ENCODE measurements around the gene CLPSL1.
"Not testable (repeated sequence)": the region's sequence is repeated elsewhere in the genome, so short reads cannot be mapped to it uniquely, and the experiment has no call there.

CLPSL1 gene, protein sequence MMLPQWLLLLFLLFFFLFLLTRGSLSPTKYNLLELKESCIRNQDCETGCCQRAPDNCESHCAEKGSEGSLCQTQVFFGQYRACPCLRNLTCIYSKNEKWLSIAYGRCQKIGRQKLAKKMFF

GRCh38 chr6:35780719-35781118 lies at the start of gene CLPSL1:
Gene CLPSL1 (plus strand): TSS chr6:35781019. CDS start chr6:35781111, 92 bp downstream.
- no peak for DNase-seq

DNA sequence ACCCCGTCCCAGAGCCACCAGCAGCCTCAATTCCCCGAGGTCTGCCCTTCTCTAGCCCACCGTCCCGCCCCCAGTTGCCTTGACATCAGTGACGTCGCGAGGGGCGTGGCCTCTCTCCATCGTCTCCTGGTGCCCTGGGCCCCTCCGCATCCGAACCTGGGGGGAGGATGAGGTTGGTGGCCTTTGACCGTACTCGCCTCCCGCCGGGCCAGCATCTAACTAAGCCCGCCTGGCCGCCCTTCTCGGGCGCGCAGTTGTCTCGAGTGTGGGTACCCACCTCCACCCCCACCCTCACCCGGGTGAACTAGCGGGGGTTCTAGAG lies 49.4 kb upstream of the CLPSL1 start:
- peak; percentile 93 for DNase-seq

DNA sequence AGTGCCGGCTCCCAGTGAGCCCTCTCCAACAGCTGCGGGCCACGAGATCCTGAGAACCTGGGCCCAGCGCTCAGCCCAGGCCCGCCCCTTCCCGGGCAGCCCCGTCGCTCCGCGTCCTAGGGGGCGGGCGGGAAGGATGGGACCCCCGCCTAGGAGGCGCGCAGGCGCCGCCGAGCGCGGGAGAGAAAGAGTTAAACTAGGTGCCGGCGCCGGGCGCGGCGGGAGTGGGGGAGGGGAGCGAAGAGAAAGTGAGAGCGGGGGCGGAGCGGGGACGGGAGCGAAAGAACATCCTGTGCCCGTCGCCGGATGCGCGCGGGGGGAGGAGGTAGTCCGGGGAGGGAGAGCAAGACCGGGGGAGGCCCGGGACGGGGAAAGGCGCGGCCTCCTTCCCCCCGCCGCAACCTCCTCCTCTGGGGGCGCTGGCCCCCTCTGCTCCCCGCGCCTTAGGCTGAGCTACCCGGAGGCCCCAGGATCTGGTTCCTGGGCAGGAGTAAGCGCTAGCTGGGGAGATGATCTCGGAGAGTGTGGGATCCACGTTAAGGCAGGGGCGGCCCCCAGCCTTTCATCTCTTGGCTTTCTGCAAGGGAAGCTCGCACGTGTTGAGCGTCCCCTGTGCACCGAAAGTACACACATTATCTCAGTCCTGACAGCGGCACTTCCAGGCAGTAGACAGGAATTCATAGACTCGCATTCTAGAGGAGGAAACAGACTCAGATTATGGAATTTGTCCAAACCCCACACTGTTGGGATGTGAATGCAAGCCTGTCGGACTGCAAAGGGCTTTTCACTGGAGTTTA lies 48.9 kb upstream of the CLPSL1 start:
- DNase-seq = peak; percentile 91 to 93

DNA sequence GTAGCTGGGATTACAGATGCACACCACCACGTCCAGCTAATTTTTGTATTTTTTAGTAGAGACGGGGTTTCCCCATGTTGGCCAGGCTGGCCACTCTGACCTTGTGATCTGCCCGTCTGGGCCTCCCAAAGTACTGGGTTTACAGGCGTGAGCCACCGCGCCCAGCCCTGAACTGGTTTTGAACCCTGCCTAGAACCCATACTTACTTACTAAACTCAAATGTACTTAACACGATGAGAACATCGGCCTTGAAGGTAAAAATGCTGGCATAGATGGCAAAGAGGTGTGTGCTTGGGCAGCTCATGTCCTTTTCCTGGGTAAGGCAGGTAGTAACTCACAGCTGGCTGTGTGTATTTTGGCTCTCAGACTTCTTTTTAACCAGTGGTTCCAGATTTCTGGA lies 47.2 kb upstream of the CLPSL1 start:
- DNase-seq = no peak

DNA sequence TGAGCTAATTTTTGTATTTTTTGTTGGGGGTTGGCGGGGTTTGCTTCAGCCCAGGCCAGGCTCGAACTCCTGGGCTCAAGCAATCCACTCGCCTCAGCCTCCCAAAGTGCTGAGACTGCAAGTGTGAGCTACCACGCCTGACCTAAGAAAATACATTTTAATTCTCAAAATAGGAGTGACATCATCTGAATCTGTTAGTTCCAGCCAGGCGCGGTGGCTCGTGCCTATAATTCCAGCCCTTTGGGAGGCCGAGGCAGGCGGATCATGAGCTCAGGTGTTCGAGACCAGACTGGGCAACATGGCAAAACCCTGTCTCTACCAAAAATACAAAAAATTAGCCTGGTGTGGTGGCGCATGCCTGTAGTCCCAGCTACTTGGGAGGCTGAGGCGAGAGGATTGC lies 46.5 kb upstream of the CLPSL1 start:
- DNase-seq = not testable (repeated sequence)

DNA sequence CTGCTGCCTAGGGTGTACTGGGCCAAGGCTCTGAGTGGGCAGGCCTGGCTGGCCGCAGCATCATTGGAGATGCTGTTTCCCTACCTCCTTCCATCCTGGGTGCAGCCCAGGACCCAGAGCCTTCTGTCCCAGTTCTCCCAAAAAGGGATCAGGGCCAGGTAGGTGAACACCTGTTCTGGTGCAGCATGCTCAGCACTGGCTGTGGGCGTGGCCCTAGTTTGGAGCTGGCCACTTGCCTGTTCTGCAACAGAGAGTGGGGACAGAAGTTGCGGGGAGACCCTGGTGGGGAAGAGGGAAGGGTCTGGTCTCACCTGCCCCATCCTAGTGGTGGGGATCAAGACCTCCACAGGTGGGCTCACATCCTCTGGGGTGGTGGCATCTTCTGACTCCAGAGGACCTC lies 45.4 kb upstream of the CLPSL1 start:
- no peak for DNase-seq

DNA sequence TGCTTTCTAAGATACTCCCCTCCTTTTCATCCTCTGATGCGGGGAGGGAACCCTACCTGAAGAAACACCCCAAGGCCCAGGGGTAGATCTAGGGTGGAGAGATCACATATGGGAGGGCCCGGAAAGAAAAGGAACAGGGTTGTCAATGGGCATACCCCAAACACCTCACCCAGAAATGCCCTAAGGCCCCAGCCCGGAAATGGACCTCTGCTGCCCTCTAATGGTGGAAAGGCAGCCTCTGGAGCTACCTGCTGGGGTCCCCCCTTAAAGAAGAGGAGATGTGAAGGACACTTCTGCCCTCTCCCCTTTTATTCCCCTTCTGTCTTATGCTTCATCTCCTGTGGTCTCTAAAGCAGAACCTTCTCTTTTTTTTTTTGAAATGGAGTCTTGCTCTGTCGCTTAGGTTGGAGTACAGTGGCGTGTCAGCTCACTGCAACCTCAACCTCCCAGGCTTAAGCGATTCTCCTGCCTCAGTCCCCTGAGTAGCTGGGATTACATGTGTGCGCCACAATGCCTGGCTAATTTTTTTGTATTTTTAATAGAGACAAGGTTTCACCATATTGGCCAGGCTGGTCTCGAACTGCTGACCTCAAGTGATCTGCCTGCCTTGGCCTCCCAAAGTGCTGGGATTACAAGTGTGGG lies 44.4 kb upstream of the CLPSL1 start:
- peak; percentile 85 to 88 for DNase-seq

- no peak for DNase-seq
These were observed 43.8 kb upstream of the CLPSL1 start, which contains the start of gene ARMC12 for GRCh38 chr6:35736982-35737412. Gene ARMC12 (plus strand): TSS chr6:35737032. CDS start chr6:35737109, 77 bp downstream.

DNA sequence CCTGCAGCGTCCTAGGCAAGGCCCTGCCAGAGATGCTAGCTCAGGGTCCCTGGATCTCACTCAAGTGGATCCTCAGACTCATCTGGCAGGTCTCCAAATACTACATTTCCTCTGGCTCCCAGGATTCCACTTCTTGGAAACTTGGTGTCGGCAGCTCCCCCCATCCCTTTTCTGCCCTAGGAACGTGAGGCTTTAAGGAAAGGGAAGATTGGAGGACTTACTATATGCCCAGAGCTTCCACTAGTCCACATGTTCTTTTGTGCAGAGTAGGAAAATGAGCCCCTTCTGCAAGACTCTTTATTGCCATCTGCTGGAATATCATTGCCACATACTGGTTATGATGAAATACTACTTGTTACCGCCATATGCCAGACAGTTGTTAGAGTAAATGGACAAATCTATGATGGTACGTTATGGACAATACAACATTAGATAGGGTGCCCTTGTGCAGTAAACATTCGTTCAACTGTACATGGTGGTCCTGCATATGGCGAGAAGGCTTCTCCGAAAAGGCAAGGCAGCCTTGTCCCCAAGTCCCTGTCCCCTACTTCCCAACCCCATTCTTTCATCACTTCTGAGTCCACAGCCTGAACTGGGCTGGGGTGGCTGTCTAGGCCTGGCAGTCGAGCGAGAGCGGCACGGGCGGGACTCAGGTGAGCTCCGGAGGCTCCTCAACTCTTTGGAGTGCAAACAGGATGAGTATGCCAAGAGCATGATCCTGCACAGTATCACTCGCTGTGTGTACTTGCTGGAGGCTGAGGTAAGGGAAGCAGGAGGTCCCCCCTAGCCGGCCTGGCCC lies 43.2 kb upstream of the CLPSL1 start:
- DNase-seq = peak; percentile 20 to 84

DNA sequence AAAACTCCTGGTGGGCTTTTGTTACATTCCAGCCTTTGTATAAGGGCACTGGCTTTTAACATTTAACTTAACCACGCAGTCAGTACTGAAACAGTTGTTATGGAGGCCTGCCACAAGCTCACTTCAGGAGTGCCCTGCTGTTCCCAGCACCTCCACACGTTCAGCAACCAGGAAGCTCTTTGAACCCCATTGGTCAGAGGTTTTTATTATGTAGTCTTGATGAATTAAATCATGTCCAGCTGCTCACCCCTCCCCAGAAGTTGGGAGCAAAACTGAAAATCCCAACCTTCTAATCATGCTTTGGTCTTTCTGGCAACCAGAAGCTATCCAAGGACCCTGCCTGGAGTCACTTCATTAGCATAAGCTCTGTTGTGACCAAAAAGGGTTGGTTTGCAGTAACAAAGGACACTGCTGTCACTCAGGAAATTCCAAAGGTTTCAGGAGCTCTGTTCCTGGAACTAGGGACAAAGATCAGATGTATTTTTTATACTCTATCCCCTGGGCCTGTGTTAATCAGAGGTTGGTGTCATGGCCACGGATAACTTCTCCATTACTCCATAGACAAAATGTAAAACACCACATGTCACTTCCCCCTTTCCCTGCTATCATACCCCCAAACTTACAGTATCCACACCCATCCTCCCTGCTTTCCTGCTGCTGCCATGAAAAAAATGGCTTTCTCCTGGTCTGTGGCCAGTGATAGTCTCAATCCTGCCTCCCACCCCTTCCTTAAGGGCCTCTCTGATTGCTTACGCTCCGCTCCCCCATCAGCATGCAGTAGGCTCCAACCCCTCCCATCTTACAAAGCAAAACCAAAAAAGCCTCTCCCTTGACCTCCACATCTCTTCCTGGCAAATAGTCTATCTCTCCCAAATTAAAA lies 40.9 kb upstream of the CLPSL1 start:
- DNase-seq = no peak

DNA sequence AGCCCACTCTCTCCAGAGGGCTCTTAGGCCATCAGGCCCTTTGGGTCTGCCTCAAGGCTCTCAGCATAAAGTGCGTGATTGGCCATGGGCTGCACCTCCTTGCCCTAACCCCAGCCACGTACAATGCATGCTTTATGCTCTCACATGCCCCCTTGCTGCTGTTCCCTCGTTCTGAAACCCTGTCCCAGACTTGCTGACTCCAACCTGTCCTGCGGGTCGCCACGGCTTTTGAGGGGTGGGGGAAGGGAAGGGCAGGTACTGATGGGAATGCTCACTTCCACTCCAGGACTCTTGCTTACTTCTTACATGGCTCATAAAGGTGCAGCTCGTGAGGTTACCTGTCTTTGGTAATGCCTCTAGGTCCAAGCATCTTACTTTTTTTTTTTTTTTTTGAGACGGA lies 38.0 kb upstream of the CLPSL1 start:
- DNase-seq = no peak

DNA sequence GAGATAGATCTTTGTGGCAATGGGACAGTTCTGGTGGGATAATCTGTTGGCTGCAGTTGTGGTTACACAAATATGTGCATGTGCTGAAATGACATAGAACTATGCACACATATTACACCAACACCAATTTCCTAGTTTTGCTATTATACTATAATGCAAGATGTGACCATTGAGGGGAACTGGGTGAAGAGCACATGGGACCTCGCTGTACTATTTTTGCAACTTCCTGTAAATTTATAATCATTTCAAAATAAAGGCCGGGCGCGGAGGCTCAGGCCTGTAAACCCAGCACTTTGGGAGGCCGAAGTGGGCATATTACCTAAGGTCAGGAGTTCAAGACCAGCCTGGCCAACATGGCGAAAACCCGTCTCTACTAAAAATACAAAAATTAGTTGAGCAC lies 35.3 kb upstream of the CLPSL1 start:
- no peak for DNase-seq

DNA sequence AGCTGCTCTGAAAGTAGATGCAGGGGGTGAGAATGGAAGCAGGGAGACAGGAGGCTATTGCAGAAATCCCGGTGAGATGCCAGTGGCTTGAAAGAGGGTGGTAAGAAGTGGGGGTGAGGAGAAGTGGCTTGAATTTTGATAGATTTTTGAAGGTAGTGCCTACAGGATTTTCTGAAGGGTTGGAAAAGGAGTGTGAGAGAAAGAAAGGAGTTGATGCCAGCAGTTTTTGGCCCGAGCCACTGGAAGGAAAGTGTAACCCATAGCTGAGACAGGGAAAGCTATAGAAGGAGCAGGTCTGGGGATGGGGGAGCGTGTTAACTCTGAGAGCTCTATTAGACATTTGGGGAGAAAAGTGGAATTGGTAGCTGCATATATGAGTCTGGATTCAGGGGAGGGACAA lies 34.3 kb upstream of the CLPSL1 start:
- DNase-seq = no peak

DNA sequence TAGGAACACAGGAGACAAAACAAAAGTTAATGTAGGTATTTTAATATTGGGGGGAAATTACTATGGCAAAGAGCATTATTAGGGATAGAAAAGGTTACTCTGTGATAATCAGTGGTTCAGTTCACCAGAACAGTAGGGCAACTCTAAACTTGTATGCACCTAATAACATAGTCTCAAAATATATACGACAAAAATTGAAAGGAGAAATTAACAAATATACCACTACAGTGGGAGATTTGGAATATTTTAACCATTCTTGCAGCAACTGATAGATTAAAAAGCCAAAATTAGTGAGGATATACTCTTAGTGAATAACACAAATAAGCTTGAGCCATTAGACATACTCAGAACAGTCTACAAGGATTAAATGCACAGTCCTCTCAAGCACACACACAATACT lies 32.9 kb upstream of the CLPSL1 start:
- DNase-seq = no peak

GRCh38 chr6:35750557-35750956 lies 30.3 kb upstream of the CLPSL1 start:
- DNase-seq = no peak

DNA sequence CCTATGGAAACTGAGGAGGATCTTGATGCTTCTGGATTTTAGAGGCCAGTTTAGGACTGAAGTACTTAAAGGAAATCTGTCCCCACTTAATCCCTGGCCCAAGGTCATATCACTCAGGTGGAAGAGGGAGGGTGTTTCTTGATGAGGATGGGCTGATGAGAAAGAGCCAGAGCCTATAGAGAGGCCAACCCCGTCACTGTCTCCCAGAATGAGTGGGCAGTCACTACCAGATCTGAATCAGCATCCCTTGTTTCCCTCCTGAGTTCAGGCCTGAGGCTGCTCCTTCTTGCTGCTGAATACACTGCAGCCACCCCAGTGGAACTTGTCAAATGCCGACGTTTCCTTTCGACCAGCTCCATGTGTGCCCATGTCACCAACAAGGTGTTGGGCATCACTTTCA lies 29.2 kb upstream of the CLPSL1 start:
- no peak for DNase-seq

DNA sequence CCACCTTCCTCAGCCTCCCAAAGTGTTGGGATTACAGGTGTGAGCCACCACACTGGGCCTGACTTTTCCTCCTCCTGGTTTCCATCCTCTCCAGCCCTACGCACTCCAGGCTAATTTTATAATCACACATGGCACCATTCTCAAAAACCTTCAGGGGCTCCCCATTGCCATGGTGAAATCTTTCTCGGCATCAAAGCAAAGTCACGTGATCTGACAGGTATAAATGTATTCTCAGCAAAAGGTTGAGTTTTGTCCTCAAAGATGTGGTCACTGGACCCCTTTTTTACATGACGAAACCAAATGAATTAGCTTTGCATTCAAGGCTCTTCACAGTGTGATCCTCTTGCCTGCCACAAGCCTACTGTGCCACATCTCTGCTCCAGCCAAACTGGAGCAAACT lies 28.5 kb upstream of the CLPSL1 start:
- DNase-seq = no peak

DNA sequence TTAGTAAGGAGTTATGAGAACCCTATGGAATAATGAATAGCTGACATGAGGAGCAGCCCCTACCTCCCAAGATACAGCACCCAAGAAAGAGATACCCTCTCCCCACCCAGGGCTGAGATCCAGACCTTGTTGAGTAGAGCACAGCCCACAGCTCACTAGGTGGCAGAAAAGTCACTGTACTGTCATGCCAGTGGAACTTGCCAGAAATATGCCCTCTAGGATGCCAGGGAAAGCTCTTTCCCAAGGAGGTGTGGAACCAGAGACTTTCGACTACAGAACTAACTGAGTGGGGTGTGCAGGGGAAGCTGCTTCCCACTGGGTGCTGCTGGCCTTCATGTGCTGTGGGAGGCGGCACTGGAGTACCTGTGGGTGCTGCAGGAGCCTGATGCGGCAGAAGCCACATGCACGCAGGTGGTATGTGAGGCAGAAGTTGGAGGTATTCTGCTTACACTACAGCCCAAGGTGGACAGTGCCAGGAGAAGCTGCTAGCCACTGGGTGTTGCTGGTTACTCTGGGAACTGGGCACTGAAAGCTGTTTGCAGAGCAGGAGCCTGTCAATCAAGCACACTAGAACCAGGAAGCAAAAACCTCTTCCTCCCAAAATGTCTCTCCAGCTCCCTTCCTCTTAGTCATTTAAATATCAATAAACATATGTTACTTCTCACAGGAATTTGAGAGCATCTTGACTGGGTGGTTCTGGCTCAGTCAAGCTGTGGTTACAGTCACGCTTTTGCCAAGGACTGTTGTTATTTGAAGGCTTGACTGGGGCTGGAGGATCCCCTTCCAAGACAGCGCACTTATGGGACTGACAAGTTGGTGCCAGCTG lies 26.2 kb upstream of the CLPSL1 start:
- DNase-seq = no peak

DNA sequence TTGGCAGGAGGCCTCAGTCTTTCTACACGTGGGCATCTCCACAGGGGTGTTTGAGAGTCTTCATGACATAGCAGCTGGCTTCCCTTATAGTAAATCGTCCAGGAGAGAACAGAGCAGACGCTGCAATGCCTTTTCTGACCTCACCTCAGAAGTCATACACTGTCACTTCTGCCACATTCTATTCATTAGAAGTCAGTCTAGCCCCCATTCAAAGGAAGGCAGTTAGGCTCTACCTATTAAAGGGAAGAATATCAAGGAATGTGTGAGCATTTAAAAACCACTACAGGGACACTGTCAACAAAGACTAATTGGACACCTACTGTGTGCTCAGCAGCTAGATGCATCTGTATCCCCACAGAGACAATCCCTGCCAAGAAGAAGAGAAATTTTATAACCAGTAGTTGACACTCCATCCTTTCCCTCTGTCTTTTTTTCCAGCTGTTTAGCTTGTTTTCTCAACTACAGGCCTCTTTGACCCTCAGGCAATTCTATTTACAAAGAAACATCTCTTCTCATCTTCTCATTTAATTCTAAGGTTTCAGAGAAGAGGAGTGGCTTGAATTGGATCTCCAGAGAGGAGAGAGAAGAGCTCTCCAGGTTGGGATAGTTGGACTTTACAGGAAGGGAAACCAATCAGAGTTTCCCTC lies 25.4 kb upstream of the CLPSL1 start:
- no peak for DNase-seq

- no peak for DNase-seq
These were observed 23.2 kb upstream of the CLPSL1 start for GRCh38 chr6:35757456-35758123.

Data from CD4-positive, alpha-beta T cell treated with Interleukin-4 for 1 hour (primary cell).